K562 (cell line): ENCODE results near the gene TXN2. TPM values are rescaled to one million over a fixed set of nuclear protein-coding genes. Genes with fewer than 3 reads are reported as not detected.
A peak's percentile ranks its signal among the peaks of the same experiment; 100 is the strongest.

Experiments used
- CCAR2 ChIP-seq: fragments of 200-400 bp; formaldehyde crosslinking; IDR thresholded peaks from 2 replicates; pipeline ENCODE4 v1.6.1; 2017; ENCODE audit warnings: mild to moderate bottlenecking, low read depth, low read length
- CHD4 ChIP-seq: fragments of 200-600 bp; sonication (generic); IDR thresholded peaks from 3 replicates; pipeline ENCODE4 v1.6.1; 2012; ENCODE audit warnings: low read depth, mild to moderate bottlenecking, mixed read lengths, low read length, inconsistent platforms; ENCODE audit not compliant: insufficient read depth, insufficient replicate concordance, poor library complexity, severe bottlenecking
- CREB1 ChIP-seq, 2 experiments: sonication (generic) in 1 of 2; formaldehyde crosslinking in 1 of 2; IDR thresholded peaks; 2 replicates each; pipeline versions ENCODE4 v1.6.1 to v1.8.0; 2012 to 2022; ENCODE audit warnings: inconsistent platforms in 1 of 2, mild to moderate bottlenecking in 1 of 2, missing genetic modification reagents in 1 of 2, moderate library complexity in 1 of 2
- ETV5 ChIP-seq: sonication (generic); formaldehyde crosslinking; IDR thresholded peaks from 2 replicates; pipeline ENCODE4 v1.4.0; 2020; ENCODE audit warnings: low read depth, mild to moderate bottlenecking, missing genetic modification reagents
- HDAC3 ChIP-seq: fragments of 450-650 bp; IDR thresholded peaks from 2 replicates; pipeline ENCODE4 v1.6.1; 2018; ENCODE audit warnings: borderline replicate concordance, mild to moderate bottlenecking, moderate library complexity; ENCODE audit not compliant: partially characterized antibody
- MNT ChIP-seq, 2 experiments: fragments of 450-650 bp; conservative IDR thresholded peaks; 2 replicates each; pipeline ENCODE4 v1.6.1; 2017; ENCODE audit warnings: mild to moderate bottlenecking in 2 of 2, moderate library complexity in 2 of 2
- RBM17 ChIP-seq: fragments of 200-400 bp; formaldehyde crosslinking; IDR thresholded peaks from 2 replicates; pipeline ENCODE4 v1.6.1; 2017; ENCODE audit warnings: low read depth, mild to moderate bottlenecking, low read length, borderline replicate concordance
- SMARCA4 ChIP-seq: fragments of 450-650 bp; IDR thresholded peaks from 2 replicates; pipeline ENCODE4 v1.6.1; 2016
- SMARCC2 ChIP-seq: fragments of 450-650 bp; IDR thresholded peaks from 2 replicates; pipeline ENCODE4 v1.6.1; 2017; ENCODE audit warnings: antibody characterized with exemption, moderate library complexity, mild to moderate bottlenecking, low read depth
- U2AF1 ChIP-seq: fragments of 200-400 bp; formaldehyde crosslinking; optimal IDR thresholded peaks from 2 replicates; pipeline ENCODE3; 2017; ENCODE audit warnings: mild to moderate bottlenecking, low read depth, low read length, moderate library complexity
- ZBTB43 ChIP-seq: sonication (generic); formaldehyde crosslinking; IDR thresholded peaks from 2 replicates; pipeline ENCODE4 v1.8.0; 2023; ENCODE audit warnings: mild to moderate bottlenecking, missing genetic modification reagents
- ZNF143 ChIP-seq: sonication (generic); formaldehyde crosslinking; IDR thresholded peaks from 2 replicates; pipeline ENCODE4 v1.9.0; 2022; ENCODE audit warnings: mild to moderate bottlenecking, missing genetic modification reagents
- ZNF212 ChIP-seq: fragments of 450-650 bp; formaldehyde crosslinking; IDR thresholded peaks from 2 replicates; pipeline ENCODE4 v1.4.0; 2020; ENCODE audit warnings: mild to moderate bottlenecking
- ZNF23 ChIP-seq: fragments of 250-450 bp; sonication (Bioruptor Pico); IDR thresholded peaks from 2 replicates; pipeline ENCODE4 v1.4.0; 2020; ENCODE audit warnings: mild to moderate bottlenecking
- ZNF384 ChIP-seq: IDR thresholded peaks from 2 replicates; pipeline ENCODE4 v1.6.1; 2012; ENCODE audit warnings: low read depth, low read length, improper control_type of control experiment
- ZNF766 ChIP-seq: fragments of 200-800 bp; sonication (Bioruptor generic); conservative IDR thresholded peaks from 2 replicates; pipeline ENCODE4 v1.6.1; 2016; ENCODE audit warnings: missing genetic modification characterization, missing compliant biosample characterization
- ZNF79 ChIP-seq: fragments of 250-450 bp; sonication (Bioruptor Pico); IDR thresholded peaks from 2 replicates; pipeline ENCODE4 v1.4.0; 2020; ENCODE audit warnings: low read depth, mild to moderate bottlenecking, moderate library complexity
- polyA plus RNA-seq, 8 experiments: library from polyadenylated mRNA; depleted of rRNA in 4 of 8; stranded (reverse) in 5 of 8; unstranded in 3 of 8; fragments of >200 nt; fragmentation: Nextera tagmentation in 2 of 8; fragmentation: Illumina TruSeq in 1 of 8; extraction: Ambion mirVana in 2 of 8; extraction: Trizol in 1 of 8; gene quantifications; 2 replicates each; pipeline versions ENCODE4 v1.2.1 to v1.2.3, GENCODE V29; 2011 to 2014; ENCODE audit warnings: inconsistent platforms in 1 of 8, missing spikeins in 1 of 8
- total RNA-seq, 7 experiments: library from RNA; depleted of rRNA in 6 of 7; stranded (reverse); fragments of >200 nt in 6 of 7; fragmentation: Illumina TruSeq in 2 of 7; extraction: Trizol in 2 of 7; gene quantifications; 2 replicates each; pipeline versions ENCODE4 v1.2.1 to v1.2.3, GENCODE V29; 2011 to 2021; ENCODE audit warnings: low replicate concordance in 1 of 7
- TF ChIP-seq, protein P1 (sequence below): fragments of 450-650 bp; IDR thresholded peaks from 2 replicates; pipeline ENCODE4 v1.6.1; 2016; ENCODE audit warnings: borderline replicate concordance
- TF ChIP-seq, protein P2 (sequence below): fragments of 450-650 bp; IDR thresholded peaks from 2 replicates; pipeline ENCODE4 v1.6.1; 2016

TXN2 gene
- total and polyA plus RNA-seq, 9 of the 15 experiments (the other 6 are each of a cell fraction or from before 2014, with no cell fraction given), result 48.5 to 399 (median 118) TPM

DNA sequence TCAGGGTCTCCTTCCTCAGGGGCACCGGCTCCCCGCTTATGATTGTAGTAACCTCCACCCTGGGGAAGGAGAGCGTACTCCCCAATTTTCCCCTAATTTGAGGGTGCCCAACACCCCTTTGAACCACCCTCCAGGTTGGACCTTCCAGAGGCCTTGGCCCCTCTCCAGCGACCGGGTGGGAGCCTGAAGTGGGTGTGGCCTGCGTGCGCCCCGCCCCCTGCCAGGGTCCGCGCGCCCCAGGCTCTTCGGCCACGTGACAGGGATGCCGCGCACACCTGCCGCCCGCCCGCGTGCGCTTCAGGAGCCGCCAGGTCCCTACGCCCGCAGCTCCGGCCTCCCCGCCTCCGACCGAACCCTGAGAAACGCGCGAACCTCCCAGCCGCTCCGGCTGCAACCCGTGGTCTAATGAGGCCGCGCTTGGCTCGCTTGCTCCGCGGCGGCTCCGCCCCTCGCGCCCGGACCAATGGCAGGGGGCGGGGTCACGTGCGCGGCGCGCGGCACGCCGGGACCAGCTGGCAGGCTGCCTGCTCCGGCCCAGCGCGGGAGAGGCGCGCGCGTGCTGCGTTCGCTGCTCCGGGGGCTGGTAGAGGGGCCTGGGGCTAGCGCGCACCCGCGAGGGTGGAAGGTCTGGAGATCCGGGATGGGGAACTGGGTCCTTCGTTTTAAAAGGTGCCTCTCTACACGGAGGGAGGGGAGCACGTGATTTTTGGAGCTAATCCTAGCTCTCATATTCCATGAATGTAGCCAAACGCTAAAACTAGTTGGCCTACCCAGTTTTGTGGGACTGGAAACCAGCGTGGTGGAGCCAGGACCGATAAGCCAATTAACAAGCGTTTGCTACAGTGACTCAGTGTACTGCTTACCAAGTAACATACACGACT, 25.4 kb upstream of the TXN2 start, which contains the start of gene FOXRED2 (continued):
- TF ChIP-seq, protein P1, sequence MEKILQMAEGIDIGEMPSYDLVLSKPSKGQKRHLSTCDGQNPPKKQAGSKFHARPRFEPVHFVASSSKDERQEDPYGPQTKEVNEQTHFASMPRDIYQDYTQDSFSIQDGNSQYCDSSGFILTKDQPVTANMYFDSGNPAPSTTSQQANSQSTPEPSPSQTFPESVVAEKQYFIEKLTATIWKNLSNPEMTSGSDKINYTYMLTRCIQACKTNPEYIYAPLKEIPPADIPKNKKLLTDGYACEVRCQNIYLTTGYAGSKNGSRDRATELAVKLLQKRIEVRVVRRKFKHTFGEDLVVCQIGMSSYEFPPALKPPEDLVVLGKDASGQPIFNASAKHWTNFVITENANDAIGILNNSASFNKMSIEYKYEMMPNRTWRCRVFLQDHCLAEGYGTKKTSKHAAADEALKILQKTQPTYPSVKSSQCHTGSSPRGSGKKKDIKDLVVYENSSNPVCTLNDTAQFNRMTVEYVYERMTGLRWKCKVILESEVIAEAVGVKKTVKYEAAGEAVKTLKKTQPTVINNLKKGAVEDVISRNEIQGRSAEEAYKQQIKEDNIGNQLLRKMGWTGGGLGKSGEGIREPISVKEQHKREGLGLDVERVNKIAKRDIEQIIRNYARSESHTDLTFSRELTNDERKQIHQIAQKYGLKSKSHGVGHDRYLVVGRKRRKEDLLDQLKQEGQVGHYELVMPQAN, result 0 out of 2 replicates have a peak, but pooled peaks have one; percentile 52
- TF ChIP-seq CCAR2, result no peak
- no peak for TF ChIP-seq CHD4
- peak; percentile 85 to 93 for TF ChIP-seq MNT (conservative IDR thresholded peaks at IDR 0.05)
- no peak for TF ChIP-seq CREB1 (IDR thresholded peaks at IDR 0.05)
- TF ChIP-seq CREB1 (CRISPR knock-in tag; IDR thresholded peaks at IDR 0.05), result peak; percentile 51; the same call in 1 of the 2 replicates
- TF ChIP-seq, protein P2, sequence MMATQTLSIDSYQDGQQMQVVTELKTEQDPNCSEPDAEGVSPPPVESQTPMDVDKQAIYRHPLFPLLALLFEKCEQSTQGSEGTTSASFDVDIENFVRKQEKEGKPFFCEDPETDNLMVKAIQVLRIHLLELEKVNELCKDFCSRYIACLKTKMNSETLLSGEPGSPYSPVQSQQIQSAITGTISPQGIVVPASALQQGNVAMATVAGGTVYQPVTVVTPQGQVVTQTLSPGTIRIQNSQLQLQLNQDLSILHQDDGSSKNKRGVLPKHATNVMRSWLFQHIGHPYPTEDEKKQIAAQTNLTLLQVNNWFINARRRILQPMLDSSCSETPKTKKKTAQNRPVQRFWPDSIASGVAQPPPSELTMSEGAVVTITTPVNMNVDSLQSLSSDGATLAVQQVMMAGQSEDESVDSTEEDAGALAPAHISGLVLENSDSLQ, result no peak
- TF ChIP-seq U2AF1, result peak; percentile 31
- no peak for TF ChIP-seq ZNF212
- TF ChIP-seq ZBTB43 (CRISPR knock-in tag), result peak; percentile 53; the same call in 1 of the 2 replicates
- TF ChIP-seq HDAC3, result no peak
- TF ChIP-seq ZNF23 (CRISPR knock-in tag), result no peak
- TF ChIP-seq ZNF79 (CRISPR knock-in tag), result no peak
- no peak for TF ChIP-seq ZNF384
- TF ChIP-seq SMARCA4, result no peak
- no peak for TF ChIP-seq SMARCC2
- no peak for TF ChIP-seq ZNF766 (CRISPR knock-in tag)
- TF ChIP-seq ETV5, result no peak
- no peak for TF ChIP-seq RBM17
- TF ChIP-seq ZNF143, result peak; percentile 77
